IMR-90 (cell line): ENCODE results near the gene CHRNA3.

Experiments
- CEBPB ChIP-seq: IDR thresholded peaks from 2 replicates; pipeline ENCODE4 v1.6.1; 2012; ENCODE audit warnings: low read depth, low read length, improper control_type of control experiment
- CTCF ChIP-seq: conservative IDR thresholded peaks from 2 replicates; pipeline ENCODE4 v1.5.1; 2012; ENCODE audit warnings: mild to moderate bottlenecking, low read depth, low read length, improper control_type of control experiment
- FOS ChIP-seq: fragments of 150-350 bp; IDR thresholded peaks from 2 replicates; pipeline ENCODE4 v1.6.1; 2016; ENCODE audit warnings: low read depth, low read length
- MAFK ChIP-seq: IDR thresholded peaks from 2 replicates; pipeline ENCODE4 v1.6.1; 2012; ENCODE audit warnings: low read depth, low read length, improper control_type of control experiment
- POLR2A ChIP-seq: IDR thresholded peaks from 2 replicates; pipeline ENCODE4 v1.6.1; 2012; ENCODE audit warnings: mild to moderate bottlenecking, low read depth, low read length
- RAD21 ChIP-seq: IDR thresholded peaks from 2 replicates; pipeline ENCODE4 v1.6.1; 2012; ENCODE audit warnings: low read length, improper control_type of control experiment
- RFX5 ChIP-seq: IDR thresholded peaks from 2 replicates; pipeline ENCODE4 v1.8.0; 2012; ENCODE audit warnings: low read depth, mild to moderate bottlenecking, low read length, moderate library complexity
- USF2 ChIP-seq: fragments of 150-350 bp; IDR thresholded peaks from 2 replicates; pipeline ENCODE4 v1.6.1; 2017; ENCODE audit warnings: mild to moderate bottlenecking, antibody characterized with exemption, low read length, low read depth

- TF ChIP-seq RAD21, result no peak
- no peak for TF ChIP-seq CTCF
- no peak for TF ChIP-seq POLR2A
- TF ChIP-seq FOS, result no peak
- no peak for TF ChIP-seq CEBPB
- no peak for TF ChIP-seq USF2
- TF ChIP-seq MAFK, result no peak
- TF ChIP-seq RFX5, result no peak
Measured at GRCh38 chr15:78573416-78573815, 47.4 kb downstream of the CHRNA3 start.
